GM19193 (cell line): Measurements from ENCODE around the gene NFE2L2.

Source experiments
- POLR2A ChIP-seq: IDR thresholded peaks from 4 replicates; pipeline ENCODE4 v1.6.1; 2011; ENCODE audit not compliant: insufficient read depth, insufficient read length; ENCODE audit errors: extremely low read depth

Gene NFE2L2

GRCh38 chr2:177249038-177249437 lies 15.5 kb downstream of the NFE2L2 start:
- TF ChIP-seq POLR2A: no peak

- no peak for TF ChIP-seq POLR2A
Observed at GRCh38 chr2:177247693-177248262, 16.7 kb downstream of the NFE2L2 start.

DNA sequence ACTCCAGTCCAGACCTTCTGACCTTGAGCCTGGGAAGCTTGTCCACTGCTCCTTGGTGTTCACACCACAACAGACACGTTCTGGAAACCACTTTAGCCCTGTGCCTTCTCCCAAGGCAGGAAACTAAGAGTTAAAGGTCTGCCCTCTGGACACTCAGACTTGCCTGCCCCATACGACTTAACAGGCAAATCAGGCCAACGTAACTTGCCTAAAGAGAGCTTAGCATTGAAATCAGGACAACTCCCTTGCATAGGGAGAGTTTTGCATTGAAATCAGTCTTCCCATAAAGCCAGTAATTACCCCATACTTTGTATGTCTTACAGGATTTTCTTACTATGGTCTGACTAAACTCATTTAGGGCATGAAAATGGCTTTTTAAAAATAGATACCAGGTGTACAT lies 18.5 kb downstream of the NFE2L2 start:
- TF ChIP-seq POLR2A: no peak

GRCh38 chr2:177245010-177245422 lies 19.5 kb downstream of the NFE2L2 start:
- TF ChIP-seq POLR2A: no peak

DNA sequence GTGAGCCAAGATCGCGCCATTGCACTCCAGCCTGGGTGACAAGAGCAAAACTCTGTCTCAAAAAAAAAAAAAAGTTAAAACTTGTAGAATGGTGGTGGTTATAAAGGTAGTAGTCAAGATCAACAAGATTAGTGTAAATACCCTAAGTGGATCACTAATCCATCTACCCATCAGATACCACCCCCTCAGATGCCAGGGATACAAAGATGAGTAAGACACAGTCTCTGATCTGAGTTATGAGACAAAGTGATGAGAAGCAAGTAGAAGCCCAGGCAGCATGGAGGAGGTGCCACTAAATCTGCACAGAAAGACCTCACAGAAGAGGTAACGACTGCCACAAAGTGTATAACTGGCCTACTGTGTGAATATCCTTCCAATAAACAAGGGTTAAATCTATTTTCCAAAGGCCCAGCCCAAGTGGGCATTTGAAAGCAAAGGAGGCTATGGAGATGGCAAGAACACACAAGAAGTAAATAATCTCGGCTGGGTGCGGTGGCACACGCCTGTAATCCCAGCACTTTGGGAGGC lies 20.2 kb downstream of the NFE2L2 start:
- TF ChIP-seq POLR2A: no peak

DNA sequence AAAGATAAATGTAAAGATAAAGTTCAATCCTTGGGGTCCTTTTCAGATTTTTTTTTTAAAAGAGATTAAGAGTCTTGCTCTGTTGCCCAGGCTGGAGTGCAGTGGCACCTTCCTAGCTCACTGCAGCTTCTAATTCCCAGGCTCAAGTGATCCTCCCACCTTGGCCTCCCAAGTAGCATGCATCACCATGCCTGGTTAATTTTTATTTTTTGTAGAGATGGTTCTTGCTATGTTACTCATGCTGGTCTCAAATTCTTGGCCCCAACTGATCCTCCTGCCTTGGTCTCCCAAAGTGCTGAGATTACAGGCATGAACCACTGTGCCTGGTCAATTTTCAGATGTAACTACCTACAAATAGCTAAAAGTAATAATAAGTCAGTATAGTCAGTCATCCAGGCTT lies 21.1 kb downstream of the NFE2L2 start:
- no peak for TF ChIP-seq POLR2A

- no peak for TF ChIP-seq POLR2A
Observed at GRCh38 chr2:177243073-177243472, 21.5 kb downstream of the NFE2L2 start.

- TF ChIP-seq POLR2A: no peak
Observed at GRCh38 chr2:177242121-177242987, 22.2 kb downstream of the NFE2L2 start.

GRCh38 chr2:177241711-177242120 lies 22.8 kb downstream of the NFE2L2 start:
- TF ChIP-seq POLR2A: no peak

DNA sequence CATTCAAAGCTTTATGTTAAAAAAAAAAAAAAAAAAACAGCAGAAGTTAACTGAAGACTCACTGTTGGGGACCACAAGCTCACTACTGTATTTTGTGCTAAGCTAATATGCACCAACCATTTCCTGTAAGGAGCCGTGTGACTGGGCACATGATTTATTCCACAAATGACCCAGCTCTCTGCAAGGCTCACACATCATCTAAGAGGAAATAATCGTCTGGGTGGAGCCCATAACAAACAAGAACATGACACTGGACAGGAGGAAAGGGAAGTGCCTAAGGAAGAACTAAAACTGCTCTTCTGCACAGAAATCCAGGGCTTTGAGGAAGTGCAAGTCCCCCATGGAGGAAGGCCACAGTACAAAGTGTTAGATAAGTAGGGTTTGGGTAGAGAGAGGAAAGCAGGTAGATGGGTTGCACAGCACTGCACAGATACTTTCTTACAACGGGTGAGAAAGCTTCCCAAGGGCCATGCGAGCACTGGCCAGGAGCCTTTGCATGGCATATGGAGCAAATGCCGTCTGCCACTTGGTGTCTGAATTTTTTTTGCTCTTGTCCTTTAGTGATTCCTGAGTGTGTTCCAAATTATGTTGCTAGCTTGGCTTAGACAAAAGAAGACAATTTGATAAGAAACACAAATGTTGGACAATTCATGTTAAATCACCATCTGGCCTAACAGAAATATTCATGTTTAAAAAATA lies 24.4 kb downstream of the NFE2L2 start:
- TF ChIP-seq POLR2A: no peak

DNA sequence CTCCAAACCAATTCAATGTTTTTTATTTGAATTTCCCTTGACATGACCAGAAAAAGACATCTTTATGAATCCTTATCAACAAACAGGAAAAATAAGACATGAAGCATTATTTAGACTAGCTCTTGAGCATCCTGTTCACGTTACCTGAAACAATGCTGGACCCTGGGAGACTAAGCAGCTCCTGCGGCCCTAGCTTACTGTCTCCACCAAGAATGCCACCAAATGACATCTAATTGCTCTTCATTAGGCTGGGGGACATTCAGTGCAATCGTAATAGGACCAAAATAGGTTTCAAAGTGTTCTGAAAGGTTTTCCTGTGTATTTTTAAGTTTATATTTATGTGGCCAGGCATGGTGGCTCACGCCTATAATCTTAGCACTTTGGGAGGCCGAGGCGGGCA lies 25.5 kb downstream of the NFE2L2 start:
- TF ChIP-seq POLR2A: no peak

DNA sequence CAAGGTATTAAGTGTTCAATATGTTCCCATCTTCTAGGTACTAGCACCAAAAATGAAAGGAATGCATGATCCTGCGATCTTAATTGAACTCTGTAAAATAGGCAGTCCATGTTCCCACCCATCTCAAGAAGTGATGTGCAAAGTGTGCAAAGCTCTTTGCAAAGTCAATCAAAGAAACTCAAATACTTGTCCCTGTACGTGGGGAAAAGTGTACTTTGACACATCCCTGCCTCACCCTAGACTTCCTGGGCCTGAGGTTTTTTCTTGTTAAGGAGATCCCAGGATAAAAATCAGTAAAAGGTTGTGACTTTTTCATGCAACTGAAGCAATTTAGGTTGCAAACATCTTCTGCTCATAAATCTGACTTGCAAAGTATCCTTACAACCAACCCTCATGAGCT lies 26.6 kb downstream of the NFE2L2 start:
- TF ChIP-seq POLR2A: no peak

GRCh38 chr2:177235855-177236437 lies 28.6 kb downstream of the NFE2L2 start:
- peak; percentile 18 for TF ChIP-seq POLR2A

GRCh38 chr2:177234267-177234666 lies 30.3 kb downstream of the NFE2L2 start:
- TF ChIP-seq POLR2A: no peak

DNA sequence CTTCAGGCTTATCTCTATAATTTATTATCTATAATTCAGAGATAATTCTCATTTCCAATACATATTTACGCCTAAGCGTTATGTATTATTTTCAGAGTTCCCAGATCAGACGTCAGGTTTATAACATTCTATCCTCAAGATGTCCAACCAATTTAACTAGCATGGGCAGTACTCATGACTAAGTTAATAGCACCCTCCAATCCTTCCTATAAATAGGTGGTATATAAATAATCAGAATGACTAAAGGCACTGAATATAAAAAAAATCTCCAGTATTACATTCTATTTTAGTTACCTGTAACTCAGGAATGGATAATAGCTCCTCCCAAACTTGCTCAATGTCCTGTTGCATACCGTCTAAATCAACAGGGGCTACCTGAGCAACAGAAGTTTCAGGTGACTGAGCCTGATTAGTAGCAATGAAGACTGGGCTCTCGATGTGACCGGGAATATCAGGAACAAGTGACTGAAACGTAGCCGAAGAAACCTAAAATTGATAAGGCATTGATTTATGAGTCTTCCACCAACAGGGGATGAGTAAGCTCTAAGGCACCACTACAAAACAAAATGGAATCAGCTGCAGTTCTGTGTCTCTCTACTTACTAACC lies 32.3 kb downstream of the NFE2L2 start:
- TF ChIP-seq POLR2A: no peak

- no peak for TF ChIP-seq POLR2A
Observed at GRCh38 chr2:177231270-177231669, 33.3 kb downstream of the NFE2L2 start.
